ENCODE measurements around the gene FAM241A. TPM values are rescaled to one million over a fixed set of nuclear protein-coding genes. Genes with fewer than 3 reads are reported as not detected.

FAM241A gene
- total and polyA plus RNA-seq, 2 donors (not counting 1 experiment from before 2014, with no cell fraction given), result 0.43 to 0.79 TPM

DNA sequence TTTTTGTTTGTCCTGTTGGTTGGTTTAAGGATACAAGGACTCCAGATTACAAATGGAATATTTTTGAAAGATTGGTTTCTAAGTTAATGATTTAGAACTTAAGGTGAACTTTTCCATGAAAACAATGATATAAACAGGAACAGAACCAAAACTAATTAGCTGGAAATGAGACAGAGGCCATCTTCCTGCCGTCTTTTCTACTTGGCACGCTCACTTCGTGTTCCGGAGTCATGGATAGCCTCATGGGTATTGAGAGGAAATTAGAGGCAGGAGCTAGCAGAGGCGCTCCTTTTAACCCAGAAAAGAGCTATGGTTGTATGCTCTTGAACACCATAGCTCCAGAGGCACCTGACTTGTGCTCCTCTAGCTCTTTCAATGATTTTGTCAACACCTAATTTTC is 2.4 kb downstream of the FAM241A start:
- intact Hi-C loops (cut with micrococcal nuclease), result no loop called here
- Mint-ChIP-seq H3K4me1 (peaks cover 16% of the 10 kb centered on the region), H3K9me3 (ENCODE audit: insufficient read depth) (no peaks in the 10 kb centered on the region), H3K27ac (no peak overlapping the region), H3K4me3 (no peak overlapping the region), H3K27me3 (no peaks in the 10 kb centered on the region)
- DNase-seq, result no peak
- no peaks in the 10 kb centered on the region for H3K36me3 ChIP-seq (replicated peaks in 1 of 2; ENCODE audit: control extremely low read depth in 1 of 2, control insufficient read depth in 1 of 2, extremely low read depth in 1 of 2, insufficient read depth in 2 of 2, low read length in 1 of 2)
- TF ChIP-seq CTCF (IDR thresholded peaks at IDR 0.05) (no peak), EZH2 (IDR thresholded peaks at IDR 0.05; ENCODE audit: borderline replicate concordance, insufficient read depth, low read depth, low read length, poor library complexity, severe bottlenecking) (no peak)
- no peak overlapping the region for H3K4me3 ChIP-seq (ENCODE audit: control extremely low read depth in 1 of 5, extremely low read depth in 1 of 5, insufficient read depth in 1 of 5, low read depth in 2 of 5, low read length in 4 of 5)
- POLR2A ChIA-PET, result no interaction called here
- H4K20me1 ChIP-seq (ENCODE audit: control insufficient read depth, insufficient read depth, low read length, poor library complexity, severe bottlenecking), result no peaks in the 10 kb centered on the region
- no CpG with 5 or more reads among the region's 5 CpGs for WGBS (ENCODE audit: insufficient coverage)
- no peak overlapping the region for H3K27ac ChIP-seq (ENCODE audit: low read length in 2 of 2)
- no peak overlapping the region for H3K9ac ChIP-seq (ENCODE audit: low read length)
- CTCF ChIA-PET, result interaction anchor here (1.3 kb wide), 1 partner anchor 67 kb away, joined by 4 read pairs; no protein-coding TSS in a partner anchor
- peaks cover 12% of the 10 kb centered on the region for H3K79me2 ChIP-seq (ENCODE audit: control insufficient read depth, insufficient read depth, low read length)
- H3K27me3 ChIP-seq (replicated peaks in 1 of 4; ENCODE audit: control extremely low read depth in 1 of 4, control insufficient read depth in 3 of 4, insufficient read depth in 4 of 4, low read length in 3 of 4), result no peaks in the 10 kb centered on the region
- no peak overlapping the region for H2AFZ ChIP-seq (ENCODE audit: insufficient read depth, low read depth, low read length, poor library complexity, severe bottlenecking)
- H3K4me1 ChIP-seq (ENCODE audit: control insufficient read depth in 2 of 2, insufficient read depth in 2 of 2, low read length in 2 of 2), result peaks cover 8 to 12% of the 10 kb centered on the region in 2 donors
- H3K9me3 ChIP-seq (ENCODE audit: control extremely low read depth in 1 of 3, control insufficient read depth in 2 of 3, insufficient read depth in 1 of 3, low read length in 2 of 3), result no peaks in the 10 kb centered on the region
- no peak for ATAC-seq (ENCODE audit: low read depth)
- H3K4me2 ChIP-seq (replicated peaks; ENCODE audit: low read depth, low read length, poor library complexity, severe bottlenecking), result no peak overlapping the region

DNA sequence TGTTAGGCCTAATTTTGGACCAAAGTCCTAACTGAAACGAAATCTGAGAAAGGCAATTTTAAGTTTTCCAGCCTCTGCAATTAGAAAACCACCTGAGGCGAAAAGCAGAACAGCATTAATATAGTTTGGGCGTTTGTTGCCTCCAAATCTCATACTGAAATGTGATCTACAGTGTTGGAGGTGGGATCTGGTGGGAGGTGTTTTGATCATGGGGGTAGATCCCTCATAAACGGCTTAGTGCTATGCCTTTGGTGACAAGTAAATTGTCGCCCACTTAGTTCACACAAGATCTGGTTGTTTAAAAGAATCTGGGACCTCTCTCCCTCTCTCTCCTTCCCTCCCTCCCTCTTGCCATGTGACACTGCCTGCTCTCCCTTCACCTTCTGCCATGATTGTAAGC is 5.7 kb downstream of the FAM241A start:
- Histone ChIP-seq H3K36me3 (replicated peaks in 1 of 2; ENCODE audit: control extremely low read depth in 1 of 2, control insufficient read depth in 1 of 2, extremely low read depth in 1 of 2, insufficient read depth in 2 of 2, low read length in 1 of 2) (no peaks in the 10 kb centered on the region), H3K4me1 (ENCODE audit: control insufficient read depth in 2 of 2, insufficient read depth in 2 of 2, low read length in 2 of 2) (peaks cover 6 to 15% of the 10 kb centered on the region in 2 donors), H3K9ac (ENCODE audit: low read length) (no peak overlapping the region), H2AFZ (ENCODE audit: insufficient read depth, low read depth, low read length, poor library complexity, severe bottlenecking) (no peak overlapping the region), H4K20me1 (ENCODE audit: control insufficient read depth, insufficient read depth, low read length, poor library complexity, severe bottlenecking) (no peaks in the 10 kb centered on the region), H3K9me3 (ENCODE audit: control extremely low read depth in 1 of 3, control insufficient read depth in 2 of 3, insufficient read depth in 1 of 3, low read length in 2 of 3) (no peaks in the 10 kb centered on the region), H3K27me3 (replicated peaks in 1 of 4; ENCODE audit: control extremely low read depth in 1 of 4, control insufficient read depth in 3 of 4, insufficient read depth in 4 of 4, low read length in 3 of 4) (no peaks in the 10 kb centered on the region), H3K4me3 (ENCODE audit: control extremely low read depth in 1 of 5, extremely low read depth in 1 of 5, insufficient read depth in 1 of 5, low read depth in 2 of 5, low read length in 4 of 5) (no peak overlapping the region), H3K4me2 (replicated peaks; ENCODE audit: low read depth, low read length, poor library complexity, severe bottlenecking) (no peak overlapping the region), H3K79me2 (ENCODE audit: control insufficient read depth, insufficient read depth, low read length) (peaks cover 12% of the 10 kb centered on the region), H3K27ac (ENCODE audit: low read length in 2 of 2) (no peak overlapping the region)
- TF ChIP-seq EZH2 (IDR thresholded peaks at IDR 0.05; ENCODE audit: borderline replicate concordance, insufficient read depth, low read depth, low read length, poor library complexity, severe bottlenecking) (no peak), CTCF (IDR thresholded peaks at IDR 0.05) (no peak)
- no peaks in the 10 kb centered on the region for H3K27me3 Mint-ChIP-seq
- CTCF ChIA-PET, result no interaction called here
- POLR2A ChIA-PET, result no interaction called here
- DNase-seq, result no peak
- no peaks in the 10 kb centered on the region for H3K9me3 Mint-ChIP-seq (ENCODE audit: insufficient read depth)
- 83% methylated on average over 4 of the region's 5 CpGs for WGBS (ENCODE audit: insufficient coverage)
- intact Hi-C loops (cut with micrococcal nuclease), result no loop called here
- no peak overlapping the region for H3K4me3 Mint-ChIP-seq
- ATAC-seq (ENCODE audit: low read depth), result no peak
- H3K27ac Mint-ChIP-seq, result no peak overlapping the region
- peaks cover 17% of the 10 kb centered on the region for H3K4me1 Mint-ChIP-seq

All from B cell (primary cell).